K562 (cell line): ENCODE results near the gene CCDC88A. TPM values are rescaled to one million over a fixed set of nuclear protein-coding genes. Genes with fewer than 3 reads are reported as not detected.

ENCODE experiments used
- ATAC-seq: fragments of 200-7000 bp; cut with Tn5 transposase; 3 replicates; pipeline ENCODE4 v1.9.1; 2020; ENCODE audit warnings: moderate library complexity
- BruUV-seq: library from RNA; stranded (reverse); fragments of 400-500 nt; replicated peaks from 2 replicates; lab custom pipeline; 2021; lab: Mats Ljungman, UMichigan
- CTCF ChIA-PET: fragments of 300-600 bp; formaldehyde crosslinking; extraction: SDS; loops from one replicate; lab custom pipeline; 2021; ENCODE audit warnings: low intra/inter-chr PET ratio; lab: Yijun Ruan, JAX
- POLR2A ChIA-PET: fragments of 300-600, 350-650 bp; sonication (Branson Sonifier 250); formaldehyde crosslinking; extraction: SDS; loops from one replicate; lab custom pipeline; 2021; ENCODE audit warnings: antibody characterized with exemption, inconsistent platforms; lab: Yijun Ruan, JAX
- DNase-seq, 4 experiments: peaks; one replicate each; pipeline versions ENCODE4 v3.0.0 to v3.0.0-alpha.2; 2011 to 2018; ENCODE audit warnings: low spot score in 3 of 4, mixed read lengths in 3 of 4; ENCODE audit errors: extremely low read depth in 1 of 4
- FAIRE-seq: peaks from 2 replicates; lab custom pipeline; 2011; peaks lifted over from hg19 to GRCh38; lab: Jason Lieb, UNC
- H2AFZ ChIP-seq: 2 replicates; pipeline ENCODE4 v1.6.0; 2011; ENCODE audit warnings: low read depth, low read length, control low read depth, inconsistent platforms
- H3K27ac ChIP-seq: fragments of 200-600 bp; 3 replicates; pipeline ENCODE4 v1.8.0; 2011; ENCODE audit warnings: low read depth, mild to moderate bottlenecking, control low read depth, inconsistent platforms, low read length, moderate library complexity, mixed read lengths; ENCODE audit errors: extremely low read depth
- H3K27me3 ChIP-seq, 2 experiments: fragments of 300-600 bp in 1 of 2; 2 replicates in 1 of 2; 3 replicates in 1 of 2; pipeline versions ENCODE4 v1.6.0 to v1.8.0; 2011; ENCODE audit warnings: inconsistent platforms in 2 of 2, low read length in 2 of 2, mild to moderate bottlenecking in 1 of 2, mixed read lengths in 1 of 2, moderate library complexity in 1 of 2; ENCODE audit not compliant: control insufficient read depth in 2 of 2, insufficient read depth in 2 of 2
- H3K36me3 ChIP-seq: fragments of 300-600 bp; 3 replicates; pipeline ENCODE4 v1.8.0; 2011; ENCODE audit warnings: mild to moderate bottlenecking, low read length, inconsistent platforms; ENCODE audit not compliant: control insufficient read depth, insufficient read depth
- H3K4me1 ChIP-seq, 2 experiments: fragments of 200-600 bp in 1 of 2; replicated peaks in 1 of 2; 2 replicates in 1 of 2; 3 replicates in 1 of 2; pipeline versions ENCODE4 v1.5.1 to v1.8.0; 2011; ENCODE audit warnings: inconsistent platforms in 2 of 2, low read length in 2 of 2, mild to moderate bottlenecking in 1 of 2, mixed read lengths in 1 of 2, moderate library complexity in 1 of 2; ENCODE audit not compliant: control insufficient read depth in 2 of 2, insufficient read depth in 2 of 2
- H3K4me2 ChIP-seq: 2 replicates; pipeline ENCODE4 v1.6.1; 2011; ENCODE audit warnings: low read length, control low read depth, inconsistent platforms, mixed read lengths; ENCODE audit not compliant: insufficient read depth
- H3K4me3 ChIP-seq: fragments of 200-600 bp; sonication (generic), shearing (Covaris generic); 2 replicates; pipeline ENCODE4 v1.5.1; 2016; ENCODE audit warnings: control low read depth, inconsistent platforms
- H3K79me2 ChIP-seq: fragments of 200-600 bp; 3 replicates; pipeline ENCODE4 v1.8.0; 2011; ENCODE audit warnings: low read length, inconsistent platforms; ENCODE audit not compliant: control insufficient read depth, insufficient read depth
- H3K9ac ChIP-seq, 2 experiments: 2 replicates each; pipeline versions ENCODE4 v1.6.0 to v1.6.1; 2011; ENCODE audit warnings: low read depth in 2 of 2, low read length in 2 of 2, control low read depth in 1 of 2, inconsistent platforms in 1 of 2, mild to moderate bottlenecking in 1 of 2, mixed read lengths in 1 of 2; ENCODE audit not compliant: insufficient read depth in 1 of 2
- H3K9me1 ChIP-seq: one replicate; pipeline ENCODE4 v1.6.0; 2011; ENCODE audit warnings: inconsistent platforms, mild to moderate bottlenecking, low read length, moderate library complexity; ENCODE audit not compliant: control insufficient read depth, insufficient read depth
- H3K9me3 ChIP-seq: replicated peaks from 2 replicates; pipeline ENCODE4 v1.5.1; 2011; ENCODE audit warnings: low read depth, low read length, inconsistent platforms; ENCODE audit not compliant: control insufficient read depth, insufficient read depth
- H4K20me1 ChIP-seq: replicated peaks from 2 replicates; pipeline ENCODE4 v1.6.1; 2011; ENCODE audit warnings: low read length, inconsistent platforms, mixed read lengths; ENCODE audit not compliant: control insufficient read depth, insufficient read depth
- AFF1 ChIP-seq, 2 experiments: fragments of 450-650 bp; IDR thresholded peaks; 2 replicates each; pipeline ENCODE4 v1.6.1; 2018; ENCODE audit warnings: mild to moderate bottlenecking in 2 of 2, low read depth in 1 of 2; ENCODE audit not compliant: partially characterized antibody in 2 of 2
- FOXJ2 ChIP-seq: fragments of 200-800 bp; sonication (Bioruptor generic); IDR thresholded peaks from 2 replicates; pipeline ENCODE4 v1.6.1; 2016; ENCODE audit warnings: missing genetic modification characterization, missing compliant biosample characterization
- HNRNPUL1 ChIP-seq: fragments of 200-400 bp; formaldehyde crosslinking; IDR thresholded peaks from 2 replicates; pipeline ENCODE4 v1.6.1; 2017; ENCODE audit warnings: low read length
- KDM4B ChIP-seq, 2 experiments: fragments of 450-650 bp in 1 of 2; sonication (generic) in 1 of 2; IDR thresholded peaks; 2 replicates each; pipeline ENCODE4 v1.6.1; 2016 to 2017; ENCODE audit warnings: borderline replicate concordance in 2 of 2, antibody characterized with exemption in 1 of 2, low read depth in 1 of 2, mild to moderate bottlenecking in 1 of 2
- SLC30A9 ChIP-seq: fragments of 250-450 bp; sonication (Bioruptor Pico); IDR thresholded peaks from 2 replicates; pipeline ENCODE4 v1.8.0; 2022; ENCODE audit warnings: mild to moderate bottlenecking, moderate library complexity
- WGBS: fragments of 100-300 bp; shearing (Covaris generic); methylation state at CpG from one replicate; pipeline ENCODE4 v1.1.6; 2016; ENCODE audit warnings: low coverage, mixed read lengths; ENCODE audit not compliant: insufficient coverage; ENCODE audit errors: missing lambda C conversion rate; 5-methylcytosine and 5-hydroxymethylcytosine counted together
- in situ Hi-C: fragments of 300-500 bp; cut with MboI; formaldehyde crosslinking; loops from 4 replicates; pipeline ENCODE4 v1.15.0; 2018; ENCODE audit warnings: inconsistent platforms, mixed read lengths
- intact Hi-C: fragments of 100-400 bp; cut with micrococcal nuclease; formaldehyde crosslinking; loops from 2 replicates; pipeline ENCODE4 v1.14.2; 2022
- polyA plus RNA-seq, 8 experiments: library from polyadenylated mRNA; depleted of rRNA in 4 of 8; stranded (reverse) in 5 of 8; unstranded in 3 of 8; fragments of >200 nt; fragmentation: Nextera tagmentation in 2 of 8; fragmentation: Illumina TruSeq in 1 of 8; extraction: Ambion mirVana in 2 of 8; extraction: Trizol in 1 of 8; gene quantifications; 2 replicates each; pipeline versions ENCODE4 v1.2.1 to v1.2.3, GENCODE V29; 2011 to 2014; ENCODE audit warnings: inconsistent platforms in 1 of 8, missing spikeins in 1 of 8
- total RNA-seq, 7 experiments: library from RNA; depleted of rRNA in 6 of 7; stranded (reverse); fragments of >200 nt in 6 of 7; fragmentation: Illumina TruSeq in 2 of 7; extraction: Trizol in 2 of 7; gene quantifications; 2 replicates each; pipeline versions ENCODE4 v1.2.1 to v1.2.3, GENCODE V29; 2011 to 2021; ENCODE audit warnings: low replicate concordance in 1 of 7

Gene CCDC88A
- total and polyA plus RNA-seq, 9 of the 15 experiments (the other 6 are each of a cell fraction or from before 2014, with no cell fraction given): 29.3 to 102 (median 55.6) TPM

GRCh38 chr2:55247025-55247424 is 172.6 kb downstream of the CCDC88A start:
- DNase-seq (no peak), ATAC-seq (no peak), FAIRE-seq (no peak)
- H2AFZ ChIP-seq: no peak overlapping the region
- intact Hi-C loops: no loop called here
- no peak for TF ChIP-seq SLC30A9 (CRISPR knock-in tag)
- no peak for TF ChIP-seq KDM4B (IDR thresholded peaks at IDR 0.05; ENCODE audit: borderline replicate concordance in 2 of 2, low read depth in 1 of 2)
- TF ChIP-seq FOXJ2 (tag): peak; percentile 72; the same call in 1 of the 2 replicates
- TF ChIP-seq HNRNPUL1: no peak
- TF ChIP-seq AFF1 (IDR thresholded peaks at IDR 0.05; ENCODE audit: low read depth in 1 of 2, partially characterized antibody in 2 of 2): no peak
- no peak overlapping the region for H3K4me2 ChIP-seq
- in situ Hi-C loops: no loop called here
- H3K27me3 ChIP-seq: no peaks in the 10 kb centered on the region
- ChIA-PET CTCF (no interaction called here), POLR2A (interaction anchor here (0.7 to 1.2 kb wide), 3 partner anchors 10 to 15 kb away, joined by 3 to 4 read pairs (median 3); partner anchors contain the start of genes CLHC1 and RPS27A)
- H3K4me3 ChIP-seq: no peak overlapping the region
- H3K4me1 ChIP-seq: no peaks in the 10 kb centered on the region
- no peaks in the 10 kb centered on the region for H3K79me2 ChIP-seq
- H3K27ac ChIP-seq: no peak overlapping the region
- no peaks in the 10 kb centered on the region for H3K9me3 ChIP-seq
- whole genome bisulfite sequencing: 71% methylated on average over 5 of the region's 5 CpGs
- H3K36me3 ChIP-seq: peaks cover 88% of the 10 kb centered on the region
- no peaks in the 10 kb centered on the region for H3K9me1 ChIP-seq
- no peak overlapping the region for H3K9ac ChIP-seq
- H4K20me1 ChIP-seq: no peaks in the 10 kb centered on the region
- BruUV-seq: no TSS peak
